ENCODE data around the gene ULK3. TPM values are rescaled to one million over a fixed set of nuclear protein-coding genes. Genes with fewer than 3 reads are reported as not detected.

The ULK3 gene
- total RNA-seq, 4 donors from 2014 or later = 53.3 to 113 (median 60.9) TPM

DNA sequence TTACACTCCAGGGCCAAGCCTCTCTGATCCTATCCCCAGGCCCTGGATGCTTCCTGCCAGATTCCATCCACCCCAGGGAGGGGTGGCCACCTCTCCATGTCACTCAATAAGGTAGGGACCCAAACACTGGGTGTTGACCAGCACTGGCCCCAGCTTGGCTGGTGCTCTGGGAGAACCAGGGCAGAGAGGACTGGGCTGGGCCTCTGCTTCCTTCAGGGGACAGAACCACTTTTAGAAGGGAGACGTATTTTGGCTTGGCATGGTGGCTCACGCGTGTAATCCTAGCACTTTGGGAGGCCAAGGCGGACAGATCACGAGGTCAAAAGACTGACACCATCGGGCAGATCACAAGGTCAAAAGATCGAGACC is 21.2 kb downstream of the ULK3 start:
- no peak for DNase-seq
- Histone ChIP-seq H3K4me1 (peaks cover 7 to 33% (median 13%) of the 10 kb centered on the region in 3 donors), H3K27ac (no peak overlapping the region), H3K9me3 (no peaks in the 10 kb centered on the region), H3K36me3 (no peaks in the 10 kb centered on the region), H3K4me3 (no peak overlapping the region), H3K27me3 (peaks cover 0 to 22% (median 0%) of the 10 kb centered on the region in 4 donors)
- TF ChIP-seq, protein P1, sequence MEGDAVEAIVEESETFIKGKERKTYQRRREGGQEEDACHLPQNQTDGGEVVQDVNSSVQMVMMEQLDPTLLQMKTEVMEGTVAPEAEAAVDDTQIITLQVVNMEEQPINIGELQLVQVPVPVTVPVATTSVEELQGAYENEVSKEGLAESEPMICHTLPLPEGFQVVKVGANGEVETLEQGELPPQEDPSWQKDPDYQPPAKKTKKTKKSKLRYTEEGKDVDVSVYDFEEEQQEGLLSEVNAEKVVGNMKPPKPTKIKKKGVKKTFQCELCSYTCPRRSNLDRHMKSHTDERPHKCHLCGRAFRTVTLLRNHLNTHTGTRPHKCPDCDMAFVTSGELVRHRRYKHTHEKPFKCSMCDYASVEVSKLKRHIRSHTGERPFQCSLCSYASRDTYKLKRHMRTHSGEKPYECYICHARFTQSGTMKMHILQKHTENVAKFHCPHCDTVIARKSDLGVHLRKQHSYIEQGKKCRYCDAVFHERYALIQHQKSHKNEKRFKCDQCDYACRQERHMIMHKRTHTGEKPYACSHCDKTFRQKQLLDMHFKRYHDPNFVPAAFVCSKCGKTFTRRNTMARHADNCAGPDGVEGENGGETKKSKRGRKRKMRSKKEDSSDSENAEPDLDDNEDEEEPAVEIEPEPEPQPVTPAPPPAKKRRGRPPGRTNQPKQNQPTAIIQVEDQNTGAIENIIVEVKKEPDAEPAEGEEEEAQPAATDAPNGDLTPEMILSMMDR (IDR thresholded peaks at IDR 0.05) = no peak
- TF ChIP-seq POLR2A (IDR thresholded peaks at IDR 0.05) = no peak
- WGBS, 2 donors = 78 to 92% methylated on average over 6 of the region's 7 CpGs
- intact Hi-C loops (cut with DNase I) = no loop called here

- Histone ChIP-seq H3K4me1 (peaks cover 7 to 33% (median 18%) of the 10 kb centered on the region in 3 donors), H3K36me3 (no peaks in the 10 kb centered on the region), H3K27me3 (peaks cover 0 to 16% (median 0%) of the 10 kb centered on the region in 4 donors), H3K9me3 (no peaks in the 10 kb centered on the region), H3K27ac (no peak overlapping the region), H3K4me3 (no peak overlapping the region)
- no peak for DNase-seq
- TF ChIP-seq, protein P1 (IDR thresholded peaks at IDR 0.05) = no peak
- no peak for TF ChIP-seq POLR2A (IDR thresholded peaks at IDR 0.05)
- whole genome bisulfite sequencing, 2 donors = 55 to 57% methylated on average over 7 to 10 of the region's 11 CpGs
- intact Hi-C loops (cut with DNase I) = no loop called here
These were observed 21.7 kb downstream of the ULK3 start for GRCh38 chr15:74821091-74821789.

GRCh38 chr15:74820056-74820455 is 22.9 kb downstream of the ULK3 start:
- H3K4me3 ChIP-seq = no peak overlapping the region
- TF ChIP-seq POLR2A (IDR thresholded peaks at IDR 0.05) = no peak
- TF ChIP-seq, protein P1 (IDR thresholded peaks at IDR 0.05) = no peak
- no peak overlapping the region for H3K27ac ChIP-seq
- DNase-seq = no peak
- H3K27me3 ChIP-seq = peaks cover 0 to 7% (median 0%) of the 10 kb centered on the region in 4 donors
- no peaks in the 10 kb centered on the region for H3K9me3 ChIP-seq
- WGBS, 2 donors = 96% methylated on average over 4 of the region's 5 CpGs; no CpG with 5 or more reads in 1 of the 2 donors
- intact Hi-C loops (cut with DNase I) = no loop called here
- peaks cover 7 to 42% (median 23%) of the 10 kb centered on the region in 3 donors for H3K4me1 ChIP-seq
- H3K36me3 ChIP-seq = no peaks in the 10 kb centered on the region

- Histone ChIP-seq H3K9me3 (no peaks in the 10 kb centered on the region), H3K4me1 (peaks cover 7 to 51% (median 27%) of the 10 kb centered on the region in 3 donors), H3K27me3 (no peaks in the 10 kb centered on the region), H3K27ac (peak overlapping the region; percentile 43 to 76 (median 66)), H3K4me3 (no peak overlapping the region), H3K36me3 (no peaks in the 10 kb centered on the region)
- TF ChIP-seq POLR2A (IDR thresholded peaks at IDR 0.05) = no peak
- TF ChIP-seq, protein P1 (IDR thresholded peaks at IDR 0.05) = peak in 4 of 6 experiments; percentile 26 to 57 (median 34)
- no peak for DNase-seq
- intact Hi-C loops (cut with DNase I) = no loop called here
- 0% methylated on average over 1 of the region's 9 CpGs; no CpG with 5 or more reads in 1 of the 2 donors for WGBS, 2 donors
These were observed 25.6 kb downstream of the ULK3 start for GRCh38 chr15:74817370-74817737.

DNA sequence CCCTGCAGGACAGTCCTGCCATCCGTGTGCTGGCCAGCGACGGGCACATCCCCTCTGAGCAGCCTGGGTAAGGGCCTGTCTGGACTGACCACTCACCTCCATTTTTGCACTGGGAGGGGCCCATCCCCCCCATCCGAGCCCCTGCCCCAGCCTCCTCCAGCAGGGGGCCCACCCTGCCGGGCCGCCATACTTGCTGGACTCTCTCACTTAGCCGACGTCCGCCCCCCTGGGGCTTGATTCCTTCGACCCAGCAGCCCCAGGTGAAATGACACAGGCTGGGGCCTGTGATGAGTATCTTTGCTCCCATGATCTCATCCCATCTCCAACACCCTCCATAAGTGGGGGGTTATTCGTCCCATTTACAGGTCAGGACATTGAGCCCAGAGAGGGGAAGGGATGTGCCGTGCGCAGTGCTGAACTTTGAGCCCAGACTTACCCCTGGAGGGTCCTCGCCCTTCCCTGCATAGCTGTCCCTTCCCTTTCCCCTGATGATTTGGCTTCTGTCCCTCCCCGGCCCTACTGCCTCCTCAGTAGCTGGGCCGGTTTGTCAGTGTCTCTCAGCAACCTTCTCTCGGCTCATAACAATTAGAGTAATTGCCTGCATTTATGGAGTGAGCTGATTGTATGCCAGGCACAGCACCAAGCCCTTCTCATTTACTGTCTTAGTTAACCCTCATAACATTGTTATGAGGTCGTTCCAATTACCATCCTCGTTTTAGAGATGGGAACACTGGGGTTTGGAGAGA is 26.2 kb downstream of the ULK3 start:
- H3K4me3 ChIP-seq = no peak overlapping the region
- DNase-seq = no peak
- peak overlapping the region; percentile 43 to 76 (median 66) for H3K27ac ChIP-seq
- H3K36me3 ChIP-seq = no peaks in the 10 kb centered on the region
- TF ChIP-seq POLR2A (IDR thresholded peaks at IDR 0.05) = no peak
- TF ChIP-seq, protein P1 (IDR thresholded peaks at IDR 0.05) = no peak
- intact Hi-C loops (cut with DNase I) = no loop called here
- no peaks in the 10 kb centered on the region for H3K27me3 ChIP-seq
- H3K4me1 ChIP-seq = peaks cover 7 to 51% (median 27%) of the 10 kb centered on the region in 3 donors
- no peaks in the 10 kb centered on the region for H3K9me3 ChIP-seq
- WGBS, 2 donors = 36 to 51% methylated on average over 9 of the region's 19 CpGs

All from esophagus squamous epithelium (tissue), 5 donors.